HK-2 (cell line): Measurements from ENCODE around the gene KRT13.
A peak's percentile ranks its signal among the peaks of the same experiment; 100 is the strongest.
"Not testable (repeated sequence)": the region's sequence is repeated elsewhere in the genome, so short reads cannot be mapped to it uniquely, and the experiment has no call there.

Source experiments
- DNase-seq: peaks from one replicate; pipeline ENCODE4 v3.0.0-alpha.2; 2018; ENCODE audit not compliant: unreplicated experiment

Gene KRT13

GRCh38 chr17:41505007-41505808 is at the start of gene KRT13:
KRT13 (minus strand) TSS chr17:41505612; CDS start chr17:41505550, 62 bp downstream.
- no peak for DNase-seq

- no peak for DNase-seq
Observed at GRCh38 chr17:41553987-41554680, 48.7 kb upstream of the KRT13 start.

GRCh38 chr17:41553176-41553575 is 47.8 kb upstream of the KRT13 start:
- DNase-seq = no peak

GRCh38 chr17:41552455-41552854 is 47.0 kb upstream of the KRT13 start:
- no peak for DNase-seq

GRCh38 chr17:41551365-41551764 is 46.0 kb upstream of the KRT13 start:
- DNase-seq = no peak

GRCh38 chr17:41549596-41550039 is 44.2 kb upstream of the KRT13 start:
- DNase-seq = no peak

- peak; percentile 94 for DNase-seq
Observed at GRCh38 chr17:41548844-41549595, 43.6 kb upstream of the KRT13 start.

- DNase-seq = peak; percentile 97
Observed at GRCh38 chr17:41547921-41548843, 42.8 kb upstream of the KRT13 start.

GRCh38 chr17:41547378-41547841 is 42.0 kb upstream of the KRT13 start:
- DNase-seq = no peak

- DNase-seq = no peak
Observed at GRCh38 chr17:41546819-41547218, 41.4 kb upstream of the KRT13 start.

- no peak for DNase-seq
Observed at GRCh38 chr17:41545829-41546410, 40.5 kb upstream of the KRT13 start.

- no peak for DNase-seq
Observed at GRCh38 chr17:41544935-41545334, 39.5 kb upstream of the KRT13 start.

- no peak for DNase-seq
Observed at GRCh38 chr17:41544491-41544892, 39.1 kb upstream of the KRT13 start.

- not testable (repeated sequence) for DNase-seq
Observed at GRCh38 chr17:41542786-41543185, 37.4 kb upstream of the KRT13 start.

- no peak for DNase-seq
Observed at GRCh38 chr17:41542357-41542756, 36.9 kb upstream of the KRT13 start.

- DNase-seq = no peak
Observed at GRCh38 chr17:41540921-41541625, 35.7 kb upstream of the KRT13 start.

- DNase-seq = no peak
Observed at GRCh38 chr17:41539979-41540701, 34.7 kb upstream of the KRT13 start.

- no peak for DNase-seq
Observed at GRCh38 chr17:41539071-41539492, 33.7 kb upstream of the KRT13 start.

GRCh38 chr17:41538565-41538991 is 33.2 kb upstream of the KRT13 start:
- DNase-seq = peak; percentile 60
